Measurements from ENCODE around the gene PNKP.

DNA sequence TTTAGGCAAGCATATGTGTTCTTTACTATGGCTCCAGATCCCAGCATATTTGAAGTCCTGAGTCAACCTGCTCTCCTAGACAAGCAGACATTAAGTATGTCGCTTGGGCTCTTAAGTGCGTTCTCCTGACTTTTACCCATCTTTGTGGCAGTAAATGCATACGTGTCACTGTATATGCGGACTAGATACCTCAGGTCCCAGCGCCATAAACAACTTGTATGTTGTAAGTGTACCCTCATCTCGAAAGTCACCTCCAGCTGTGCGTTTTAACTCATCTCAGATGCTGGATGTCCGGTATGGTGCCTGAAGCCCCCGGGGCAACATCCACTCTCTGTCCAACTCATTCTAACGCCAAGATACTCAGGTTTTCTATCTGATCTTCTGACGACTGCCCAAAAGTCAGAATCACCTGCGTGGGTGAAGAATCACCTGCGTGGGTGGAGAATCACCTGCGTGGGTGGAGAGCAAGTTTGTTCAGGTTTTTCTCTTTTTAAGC lies 14.7 kb downstream of the PNKP start:
- TF ChIP-seq POLR2A (IDR thresholded peaks at IDR 0.05), result no peak
- TF ChIP-seq, protein P1, sequence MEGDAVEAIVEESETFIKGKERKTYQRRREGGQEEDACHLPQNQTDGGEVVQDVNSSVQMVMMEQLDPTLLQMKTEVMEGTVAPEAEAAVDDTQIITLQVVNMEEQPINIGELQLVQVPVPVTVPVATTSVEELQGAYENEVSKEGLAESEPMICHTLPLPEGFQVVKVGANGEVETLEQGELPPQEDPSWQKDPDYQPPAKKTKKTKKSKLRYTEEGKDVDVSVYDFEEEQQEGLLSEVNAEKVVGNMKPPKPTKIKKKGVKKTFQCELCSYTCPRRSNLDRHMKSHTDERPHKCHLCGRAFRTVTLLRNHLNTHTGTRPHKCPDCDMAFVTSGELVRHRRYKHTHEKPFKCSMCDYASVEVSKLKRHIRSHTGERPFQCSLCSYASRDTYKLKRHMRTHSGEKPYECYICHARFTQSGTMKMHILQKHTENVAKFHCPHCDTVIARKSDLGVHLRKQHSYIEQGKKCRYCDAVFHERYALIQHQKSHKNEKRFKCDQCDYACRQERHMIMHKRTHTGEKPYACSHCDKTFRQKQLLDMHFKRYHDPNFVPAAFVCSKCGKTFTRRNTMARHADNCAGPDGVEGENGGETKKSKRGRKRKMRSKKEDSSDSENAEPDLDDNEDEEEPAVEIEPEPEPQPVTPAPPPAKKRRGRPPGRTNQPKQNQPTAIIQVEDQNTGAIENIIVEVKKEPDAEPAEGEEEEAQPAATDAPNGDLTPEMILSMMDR (IDR thresholded peaks at IDR 0.05 in 4 of 5, conservative IDR thresholded peaks at IDR 0.05 in 1 of 5), result no peak

Data from gastrocnemius medialis (tissue), 4 donors.